Brain microvascular endothelial cell (primary cell): ENCODE measurements around the gene KCTD13.
A peak's percentile ranks its signal among the peaks of the same experiment; 100 is the strongest.

ENCODE experiments used
- DNase-seq: peaks from one replicate; pipeline ENCODE4 v3.0.0-alpha.2; 2020
- H3K27ac ChIP-seq: fragments of 250-450 bp; sonication (Bioruptor Pico); 2 replicates; pipeline ENCODE4 v1.5.1; 2020; ENCODE audit warnings: mild to moderate bottlenecking, moderate library complexity
- H3K27me3 ChIP-seq: fragments of 250-450 bp; sonication (Bioruptor Pico); replicated peaks from 2 replicates; pipeline ENCODE4 v1.5.1; 2020; ENCODE audit warnings: mild to moderate bottlenecking
- H3K36me3 ChIP-seq: fragments of 250-450 bp; sonication (Bioruptor Pico); replicated peaks from 2 replicates; pipeline ENCODE4 v1.5.1; 2020; ENCODE audit warnings: mild to moderate bottlenecking
- H3K4me3 ChIP-seq: 2 replicates; pipeline ENCODE4 v1.5.1; 2011; ENCODE audit warnings: low read depth, mild to moderate bottlenecking, control low read depth, low read length, moderate library complexity
- in situ Hi-C: cut with HindIII; loops from 2 replicates; pipeline ENCODE4 v1.10.0; 2017; ENCODE audit warnings: low sequenced_read_pairs, low pct_ligation_motif_present
- TF ChIP-seq, protein P1 (sequence below): IDR thresholded peaks from 2 replicates; pipeline ENCODE4 v1.5.1; 2011; ENCODE audit warnings: low read depth, mild to moderate bottlenecking, moderate library complexity, low read length, control low read depth, inconsistent platforms; ENCODE audit errors: missing control alignments

KCTD13 gene

GRCh38 chr16:29925781-29926710, at the start of gene KCTD13:
Gene KCTD13, minus strand, starts transcription at chr16:29926226. Its CDS starts 193 bp downstream, at chr16:29926033.
- in situ Hi-C loops: no loop called here
- DNase-seq: peak; percentile 67
- H3K27me3 ChIP-seq: no peaks in the 10 kb centered on the region
- H3K36me3 ChIP-seq: peaks cover 9% of the 10 kb centered on the region
- H3K27ac ChIP-seq: peak within 1 kb of the TSS; percentile 72
- H3K4me3 ChIP-seq: peak within 1 kb of the TSS; percentile 92
- TF ChIP-seq, protein P1, sequence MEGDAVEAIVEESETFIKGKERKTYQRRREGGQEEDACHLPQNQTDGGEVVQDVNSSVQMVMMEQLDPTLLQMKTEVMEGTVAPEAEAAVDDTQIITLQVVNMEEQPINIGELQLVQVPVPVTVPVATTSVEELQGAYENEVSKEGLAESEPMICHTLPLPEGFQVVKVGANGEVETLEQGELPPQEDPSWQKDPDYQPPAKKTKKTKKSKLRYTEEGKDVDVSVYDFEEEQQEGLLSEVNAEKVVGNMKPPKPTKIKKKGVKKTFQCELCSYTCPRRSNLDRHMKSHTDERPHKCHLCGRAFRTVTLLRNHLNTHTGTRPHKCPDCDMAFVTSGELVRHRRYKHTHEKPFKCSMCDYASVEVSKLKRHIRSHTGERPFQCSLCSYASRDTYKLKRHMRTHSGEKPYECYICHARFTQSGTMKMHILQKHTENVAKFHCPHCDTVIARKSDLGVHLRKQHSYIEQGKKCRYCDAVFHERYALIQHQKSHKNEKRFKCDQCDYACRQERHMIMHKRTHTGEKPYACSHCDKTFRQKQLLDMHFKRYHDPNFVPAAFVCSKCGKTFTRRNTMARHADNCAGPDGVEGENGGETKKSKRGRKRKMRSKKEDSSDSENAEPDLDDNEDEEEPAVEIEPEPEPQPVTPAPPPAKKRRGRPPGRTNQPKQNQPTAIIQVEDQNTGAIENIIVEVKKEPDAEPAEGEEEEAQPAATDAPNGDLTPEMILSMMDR: no peak

DNA sequence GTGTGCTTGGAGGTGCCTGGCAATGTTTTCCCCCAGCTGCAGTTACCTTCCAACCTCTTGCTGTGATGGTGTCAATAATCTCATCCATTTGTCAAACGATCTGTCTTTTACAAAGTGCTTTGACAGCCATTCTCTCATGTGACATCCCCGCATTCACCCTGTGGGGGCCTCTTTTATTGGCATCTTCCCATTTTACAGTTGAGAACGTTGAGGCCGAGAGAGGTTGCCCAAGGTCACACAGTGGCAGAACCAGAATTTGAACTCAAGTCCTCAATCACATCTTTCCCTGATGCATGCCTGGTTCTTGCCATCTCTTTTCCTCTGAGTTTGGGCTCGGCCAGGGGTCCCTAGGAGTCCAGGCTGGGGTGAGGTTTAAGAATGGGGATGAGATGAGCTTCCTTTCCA, 49.1 kb upstream of the KCTD13 start:
- Histone ChIP-seq H3K4me3 (peak overlapping the region; percentile 92), H3K36me3 (peaks cover 28% of the 10 kb centered on the region), H3K27ac (no peak overlapping the region), H3K27me3 (no peaks in the 10 kb centered on the region)
- no peak for DNase-seq
- TF ChIP-seq, protein P1: no peak
- in situ Hi-C loops: no loop called here

DNA sequence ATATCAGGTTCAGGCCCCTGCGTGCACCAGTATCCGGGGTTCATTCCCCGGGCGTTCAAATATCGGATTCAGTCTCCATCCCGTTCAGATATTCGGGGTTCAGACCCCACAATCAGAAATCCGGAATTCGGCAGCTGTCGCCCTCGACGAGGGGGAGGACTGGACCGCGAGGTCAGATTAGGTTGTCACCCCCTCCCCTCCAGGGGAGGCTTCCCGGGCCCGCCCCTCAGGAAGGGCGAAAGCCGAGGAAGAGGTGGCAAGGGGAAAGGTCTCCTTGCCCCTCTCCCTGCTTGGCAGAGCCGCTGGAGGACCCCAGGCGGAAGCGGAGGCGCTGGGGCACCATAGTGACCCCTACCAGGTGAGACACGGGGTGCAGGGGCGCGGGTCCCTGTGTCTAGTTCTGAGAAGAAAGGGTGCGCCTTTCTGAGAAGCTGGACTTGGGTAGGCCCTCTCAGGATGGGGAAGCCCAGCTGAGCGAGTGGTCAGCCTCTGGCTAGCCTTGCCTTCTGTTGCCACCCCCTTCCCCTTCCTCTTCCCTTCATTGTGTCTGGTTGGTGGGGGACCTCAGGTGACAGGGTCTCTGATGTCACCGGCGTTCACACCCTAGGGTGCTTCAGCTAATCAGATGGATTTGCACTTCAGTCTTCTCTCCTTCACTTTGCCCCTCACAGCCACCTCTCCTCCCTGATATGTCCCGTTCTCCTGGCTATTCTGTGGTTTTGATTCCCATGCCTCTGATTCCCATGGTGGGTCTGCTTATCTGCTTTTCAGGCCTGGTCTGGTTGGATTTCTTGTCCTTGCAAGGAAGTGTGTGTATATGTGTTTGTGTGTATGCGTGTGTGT, 48.5 kb upstream of the KCTD13 start:
- TF ChIP-seq, protein P1: no peak
- in situ Hi-C loops: no loop called here
- DNase-seq: no peak
- no peaks in the 10 kb centered on the region for H3K27me3 ChIP-seq
- H3K36me3 ChIP-seq: peaks cover 26% of the 10 kb centered on the region
- peak overlapping the region; percentile 41 for H3K27ac ChIP-seq
- H3K4me3 ChIP-seq: peak overlapping the region; percentile 92

DNA sequence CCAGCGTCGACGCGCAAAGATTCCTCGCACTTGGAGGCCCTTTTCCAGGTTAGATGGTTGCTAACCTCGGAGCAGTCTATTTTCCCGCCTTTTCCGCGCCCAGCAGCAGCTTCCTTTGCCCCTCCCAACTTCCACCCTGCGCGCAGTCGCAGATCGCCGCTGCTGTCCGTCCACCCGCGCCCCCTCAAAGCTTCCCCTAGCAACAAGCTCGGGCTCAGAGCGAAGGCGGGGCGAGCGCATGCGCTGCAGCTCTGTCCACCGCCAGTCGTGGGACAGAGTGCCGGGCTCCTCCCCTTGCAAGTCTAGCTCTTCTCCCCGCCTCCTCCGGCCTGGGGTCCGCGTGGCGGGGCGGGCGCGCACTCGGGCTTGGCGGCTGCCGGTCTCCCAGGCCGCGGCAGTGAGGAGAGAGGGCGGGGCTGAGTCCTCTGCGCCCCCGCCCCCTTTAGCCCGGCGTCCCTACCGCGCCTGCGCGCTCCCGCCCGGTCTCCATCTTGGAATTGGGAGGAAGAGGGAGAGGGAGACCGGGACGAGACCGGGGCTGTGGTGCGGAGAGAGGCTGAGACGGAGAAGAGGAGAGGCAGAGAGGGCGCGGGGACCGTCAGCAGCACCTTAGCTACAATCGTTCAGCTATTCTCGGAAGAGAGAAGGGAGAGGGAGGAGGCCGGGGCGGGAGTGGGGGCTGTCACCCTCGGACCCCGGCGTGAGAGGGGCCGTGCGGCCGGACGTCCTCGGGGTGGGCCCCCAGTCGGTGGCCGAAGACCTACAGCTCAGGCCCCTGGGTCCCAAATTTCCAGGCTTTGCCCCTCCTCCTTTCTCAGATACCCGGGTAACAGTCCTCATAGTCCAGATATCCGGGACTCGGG, 47.6 kb upstream of the KCTD13 start, which contains the start of gene TAOK2:
TSS of gene TAOK2 (plus strand) at position 485 of the 863 bp plus-strand sequence. CDS start 3,905 bp downstream, outside the sequence.
- in situ Hi-C loops: no loop called here
- TF ChIP-seq, protein P1: no peak
- peaks cover 21% of the 10 kb centered on the region for H3K36me3 ChIP-seq

DNA sequence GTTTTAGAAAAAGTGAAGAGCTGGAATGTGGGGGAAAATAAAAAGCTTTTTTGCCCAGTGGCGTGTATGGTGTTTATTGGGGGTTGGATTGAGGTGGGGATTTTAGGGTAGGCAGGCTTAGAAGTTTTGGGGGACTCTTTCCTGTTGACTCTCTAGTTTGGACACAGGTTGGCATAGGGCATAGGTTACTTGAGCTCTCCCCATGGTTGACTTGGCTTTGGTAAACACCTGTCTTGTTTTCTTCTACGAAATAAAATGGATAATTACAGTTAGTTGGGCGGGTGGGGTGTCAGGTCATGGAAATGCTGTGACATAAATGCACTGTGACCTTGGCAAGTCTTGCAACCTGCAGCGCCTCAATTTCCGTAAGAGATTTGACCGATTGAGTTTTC, 47.0 kb upstream of the KCTD13 start:
- DNase-seq: no peak
- TF ChIP-seq, protein P1: no peak

More for the DNA sequence above, 47.6 kb upstream of the KCTD13 start, which contains the start of gene TAOK2:
- Histone ChIP-seq H3K4me3 (peak within 1 kb of the TSS; percentile 92), H3K27ac (peak within 1 kb of the TSS; percentile 41), H3K27me3 (no peaks in the 10 kb centered on the region)
- peak; percentile 98 for DNase-seq

More for the DNA sequence above, 47.0 kb upstream of the KCTD13 start:
- H3K27ac ChIP-seq: no peak overlapping the region
- no peak overlapping the region for H3K4me3 ChIP-seq
- in situ Hi-C loops: no loop called here
- H3K27me3 ChIP-seq: no peaks in the 10 kb centered on the region
- H3K36me3 ChIP-seq: peaks cover 22% of the 10 kb centered on the region
